GM19468 (cell line): Measurements from ENCODE around the gene LVRN.
"Not testable (repeated sequence)": the region's sequence is repeated elsewhere in the genome, so short reads cannot be mapped to it uniquely, and the experiment has no call there.

ENCODE experiments used
- ATAC-seq: cut with Tn5 transposase; IDR thresholded peaks from one replicate; pipeline ENCODE4 v1.9.1; 2021; ENCODE audit warnings: mild to moderate bottlenecking, moderate library complexity, moderate number of reproducible peaks; ENCODE audit not compliant: unreplicated experiment; ENCODE audit errors: extremely low read depth

LVRN gene, protein sequence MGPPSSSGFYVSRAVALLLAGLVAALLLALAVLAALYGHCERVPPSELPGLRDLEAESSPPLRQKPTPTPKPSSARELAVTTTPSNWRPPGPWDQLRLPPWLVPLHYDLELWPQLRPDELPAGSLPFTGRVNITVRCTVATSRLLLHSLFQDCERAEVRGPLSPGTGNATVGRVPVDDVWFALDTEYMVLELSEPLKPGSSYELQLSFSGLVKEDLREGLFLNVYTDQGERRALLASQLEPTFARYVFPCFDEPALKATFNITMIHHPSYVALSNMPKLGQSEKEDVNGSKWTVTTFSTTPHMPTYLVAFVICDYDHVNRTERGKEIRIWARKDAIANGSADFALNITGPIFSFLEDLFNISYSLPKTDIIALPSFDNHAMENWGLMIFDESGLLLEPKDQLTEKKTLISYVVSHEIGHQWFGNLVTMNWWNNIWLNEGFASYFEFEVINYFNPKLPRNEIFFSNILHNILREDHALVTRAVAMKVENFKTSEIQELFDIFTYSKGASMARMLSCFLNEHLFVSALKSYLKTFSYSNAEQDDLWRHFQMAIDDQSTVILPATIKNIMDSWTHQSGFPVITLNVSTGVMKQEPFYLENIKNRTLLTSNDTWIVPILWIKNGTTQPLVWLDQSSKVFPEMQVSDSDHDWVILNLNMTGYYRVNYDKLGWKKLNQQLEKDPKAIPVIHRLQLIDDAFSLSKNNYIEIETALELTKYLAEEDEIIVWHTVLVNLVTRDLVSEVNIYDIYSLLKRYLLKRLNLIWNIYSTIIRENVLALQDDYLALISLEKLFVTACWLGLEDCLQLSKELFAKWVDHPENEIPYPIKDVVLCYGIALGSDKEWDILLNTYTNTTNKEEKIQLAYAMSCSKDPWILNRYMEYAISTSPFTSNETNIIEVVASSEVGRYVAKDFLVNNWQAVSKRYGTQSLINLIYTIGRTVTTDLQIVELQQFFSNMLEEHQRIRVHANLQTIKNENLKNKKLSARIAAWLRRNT

GRCh38 chr5:115962239-115962564 is at the start of gene LVRN:
TSS of gene LVRN (plus strand) at chr5:115962475. CDS start at chr5:115962618, 143 bp downstream.
- no peak for ATAC-seq

DNA sequence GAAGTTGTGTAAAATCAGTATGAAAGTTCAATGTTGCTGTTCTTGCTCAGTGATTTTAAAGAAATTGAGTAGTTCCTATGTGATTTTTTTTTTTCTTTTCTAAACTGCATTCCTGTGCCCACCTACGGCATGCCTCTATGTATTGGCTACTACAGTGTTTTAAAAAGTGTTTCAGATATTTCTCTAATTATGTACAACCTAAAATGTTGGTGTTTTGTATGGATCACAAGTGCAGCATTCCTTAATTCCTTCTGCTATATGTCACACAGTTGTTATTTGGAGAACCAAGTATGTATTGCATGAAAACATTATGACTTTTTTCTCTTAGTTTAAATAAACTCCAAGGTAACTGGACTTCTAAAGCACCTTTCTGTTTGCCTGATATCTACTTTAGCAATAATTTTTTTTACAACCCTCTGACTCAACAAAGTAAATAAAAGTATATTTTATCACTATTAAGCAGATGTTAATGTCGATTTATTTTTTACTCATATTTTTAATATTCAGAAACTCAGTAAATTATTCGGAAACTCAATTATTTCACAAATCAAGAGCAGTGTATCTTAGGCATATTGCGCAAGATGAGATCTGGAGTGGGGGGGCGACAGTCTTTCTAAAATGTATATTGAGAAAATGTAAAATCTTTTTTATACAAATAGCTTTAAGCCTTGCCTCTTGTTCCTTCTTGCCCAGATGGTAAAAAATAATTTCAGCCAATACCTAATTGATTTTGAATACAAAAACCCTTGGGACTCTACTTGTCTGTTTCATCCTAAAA is 48.5 kb upstream of the LVRN start:
- ATAC-seq: not testable (repeated sequence)

GRCh38 chr5:115920171-115920725 is 42.0 kb upstream of the LVRN start:
- no peak for ATAC-seq

GRCh38 chr5:115928578-115929407 is 33.5 kb upstream of the LVRN start:
- ATAC-seq: not testable (repeated sequence)

GRCh38 chr5:115930171-115930570 is 32.1 kb upstream of the LVRN start:
- not testable (repeated sequence) for ATAC-seq

DNA sequence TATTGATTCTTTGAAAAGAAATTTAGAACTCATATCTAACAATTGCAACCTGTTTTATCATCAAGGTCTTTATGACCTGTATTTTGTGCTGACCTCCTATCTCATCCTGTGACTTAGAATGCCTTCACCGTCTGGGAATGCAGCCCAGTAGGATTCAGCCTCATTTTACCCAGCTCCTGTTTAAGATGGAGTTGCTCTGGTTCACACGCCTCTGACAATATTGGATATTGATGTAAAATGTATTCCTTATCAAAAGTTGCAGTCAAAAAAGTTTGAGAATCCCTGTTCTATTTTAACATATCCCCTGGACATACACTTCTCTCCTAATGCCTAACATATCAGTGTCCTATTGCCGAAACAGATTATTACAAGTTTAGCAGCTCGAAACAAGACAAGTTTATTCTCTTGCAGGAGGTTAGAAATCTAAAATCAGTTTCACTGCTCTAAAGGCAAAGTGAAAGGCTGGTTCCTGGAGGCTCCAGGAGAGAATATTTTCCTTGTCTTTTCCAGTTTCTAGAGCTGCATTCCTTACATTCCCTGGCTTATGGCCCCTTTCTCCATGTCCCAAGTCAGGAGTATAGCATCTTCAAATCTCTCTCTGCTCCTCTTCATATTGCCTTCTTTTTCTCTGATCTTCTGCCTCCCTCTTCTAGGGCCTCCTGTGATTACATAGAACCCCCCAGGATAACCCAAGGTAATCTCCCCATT is 31.5 kb upstream of the LVRN start:
- no peak for ATAC-seq

- no peak for ATAC-seq
Measured at GRCh38 chr5:115932991-115933390, 29.3 kb upstream of the LVRN start.

- ATAC-seq: no peak
Measured at GRCh38 chr5:115934388-115934974, 27.8 kb upstream of the LVRN start.

- no peak for ATAC-seq
Measured at GRCh38 chr5:115936031-115936430, 26.2 kb upstream of the LVRN start.

DNA sequence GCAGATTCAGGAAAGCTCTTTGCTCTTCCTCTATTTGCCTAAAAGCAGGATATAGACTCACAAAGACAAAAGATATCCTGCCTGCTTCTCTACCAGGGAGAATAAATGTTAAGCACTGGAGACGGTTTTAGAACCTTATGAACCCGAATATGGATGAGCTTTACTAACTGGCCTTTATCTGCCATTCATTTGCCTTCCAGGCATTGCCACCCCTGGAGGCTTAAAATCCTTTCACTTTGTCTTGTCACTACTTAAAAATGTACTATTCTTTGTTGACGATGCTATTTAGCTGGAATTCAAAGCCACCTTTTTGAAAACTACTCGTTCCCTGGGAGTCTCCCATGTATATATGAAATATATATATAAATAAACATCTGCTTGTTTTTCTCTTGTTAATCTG is 23.2 kb upstream of the LVRN start:
- ATAC-seq: no peak

GRCh38 chr5:115940080-115940810 is 22.0 kb upstream of the LVRN start:
- no peak for ATAC-seq

GRCh38 chr5:115941051-115941675 is 21.1 kb upstream of the LVRN start:
- ATAC-seq: no peak

GRCh38 chr5:115944501-115944900 is 17.8 kb upstream of the LVRN start:
- ATAC-seq: no peak

DNA sequence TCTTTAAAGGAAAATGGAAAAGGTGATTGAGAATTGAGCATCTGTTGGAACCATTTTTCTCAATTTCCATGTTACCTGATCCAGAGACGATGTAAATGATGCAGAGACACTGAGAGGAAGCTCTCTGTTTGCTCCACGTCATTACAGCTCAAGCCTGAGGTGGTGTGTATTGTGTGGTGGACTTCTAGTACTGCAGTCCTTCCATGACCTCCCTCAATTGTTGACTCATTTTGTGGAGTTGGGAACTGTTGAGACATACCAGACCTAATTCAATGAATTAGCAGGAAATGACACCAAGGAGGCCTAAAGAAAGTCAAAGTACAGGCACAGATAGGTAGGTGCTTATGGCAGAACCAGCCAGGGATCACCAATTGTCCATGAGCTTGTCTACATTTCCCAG is 15.6 kb upstream of the LVRN start:
- ATAC-seq: no peak

DNA sequence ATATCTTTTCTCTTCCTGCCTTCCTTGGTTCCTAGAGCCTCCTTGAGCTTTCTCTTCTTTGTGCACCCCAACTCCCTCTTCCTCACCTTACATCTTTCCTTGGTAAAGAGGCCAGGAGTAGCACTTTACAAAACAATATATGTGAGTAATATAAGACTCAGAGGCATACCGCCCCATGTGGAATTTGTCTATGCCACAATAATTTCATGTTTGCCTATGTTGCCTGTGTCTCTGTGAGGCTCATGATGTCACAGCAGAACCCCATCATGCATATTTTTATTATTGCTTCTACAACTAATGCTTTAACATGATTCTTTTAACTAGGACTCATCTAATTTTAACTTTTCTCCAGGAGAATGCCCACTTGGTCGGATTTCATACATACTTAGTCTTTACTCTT is 15.0 kb upstream of the LVRN start:
- ATAC-seq: no peak

DNA sequence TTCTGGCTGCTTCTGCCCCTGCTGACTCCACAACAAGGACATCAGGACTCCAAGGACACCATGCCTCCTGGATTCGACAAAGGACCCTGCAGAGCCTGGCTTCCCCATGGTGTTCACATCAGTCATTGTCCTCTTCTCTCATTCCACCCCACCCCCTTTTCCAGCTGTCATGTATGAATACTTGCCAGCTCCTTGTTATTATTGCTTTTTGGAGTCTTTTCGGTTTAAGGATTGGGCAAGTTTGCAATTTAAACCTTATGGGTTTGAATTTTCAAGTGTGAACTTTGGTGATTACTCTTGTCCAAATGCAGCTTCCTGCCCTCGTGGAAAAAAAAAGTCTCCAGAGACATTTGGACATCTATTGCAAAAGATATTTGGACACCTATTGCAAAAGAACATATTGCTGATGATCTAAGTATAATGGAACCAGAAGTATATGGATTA is 14.2 kb upstream of the LVRN start:
- ATAC-seq: no peak

GRCh38 chr5:115949096-115949495 is 13.2 kb upstream of the LVRN start:
- ATAC-seq: no peak
